Measurements from ENCODE around the gene RABIF. TPM values are rescaled to one million over a fixed set of nuclear protein-coding genes. Genes with fewer than 3 reads are reported as not detected.

The RABIF gene
- polyA plus RNA-seq, 3 donors = 7.8 to 24.6 (median 22.8) TPM

DNA sequence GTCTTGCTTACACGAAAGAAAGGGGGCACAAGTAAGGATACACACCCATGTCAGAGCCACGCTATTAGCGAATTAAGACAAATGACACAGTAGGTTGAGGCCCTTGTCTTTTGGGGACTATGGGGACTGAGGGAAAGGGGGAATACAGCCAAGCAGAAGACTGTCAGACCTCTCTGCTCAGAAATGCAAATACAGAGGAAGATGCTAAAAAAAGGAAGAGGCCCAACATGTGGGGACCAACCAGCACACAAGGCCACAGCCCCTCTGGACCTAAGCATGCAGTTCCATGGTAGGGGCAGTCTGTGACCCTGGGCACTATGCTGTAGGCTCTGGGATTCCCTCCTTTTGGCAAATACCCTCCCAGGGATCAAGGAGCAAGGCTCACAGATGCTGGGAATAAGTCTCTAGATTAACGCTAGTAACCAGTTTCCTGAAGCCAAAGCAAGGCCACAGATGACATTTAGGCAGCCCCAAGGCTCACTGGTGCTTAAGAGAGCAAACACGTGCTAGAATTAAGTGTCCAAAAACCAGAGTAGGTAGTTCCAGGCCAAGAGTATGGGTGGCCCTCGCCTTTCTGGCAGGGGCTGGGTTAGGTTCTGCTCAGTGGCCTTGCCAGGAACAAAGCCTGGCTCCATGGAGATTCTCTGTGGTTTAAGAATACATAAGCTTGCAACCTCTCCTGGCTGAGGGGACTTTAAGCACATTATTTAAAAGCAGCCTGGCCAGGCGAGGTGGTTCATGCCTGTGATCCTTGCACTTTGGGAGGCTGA is 38.2 kb downstream of the RABIF start:
- WGBS (ENCODE audit: insufficient coverage) = 94% methylated on average over 5 of the region's 7 CpGs
- Mint-ChIP-seq H3K4me1 (peaks cover 13% of the 10 kb centered on the region), H3K9me3 (no peaks in the 10 kb centered on the region), H3K27me3 (ENCODE audit: low read depth in 3 of 3) (peaks cover 0 to 2% (median 0%) of the 10 kb centered on the region in 3 donors), H3K27ac (no peak overlapping the region), H3K36me3 (no peaks in the 10 kb centered on the region), H3K4me3 (no peak overlapping the region)
- Histone ChIP-seq H3K4me1 (ENCODE audit: control insufficient read depth in 1 of 2, insufficient read depth in 2 of 2, low read length in 2 of 2) (peaks cover 4 to 5% of the 10 kb centered on the region in 2 donors), H3K27me3 (ENCODE audit: control insufficient read depth in 2 of 2, insufficient read depth in 2 of 2, low read length in 2 of 2) (no peaks in the 10 kb centered on the region), H4K20me1 (ENCODE audit: insufficient read depth, low read length) (no peaks in the 10 kb centered on the region), H3K79me2 (ENCODE audit: insufficient read depth, low read length) (no peaks in the 10 kb centered on the region), H3K27ac (ENCODE audit: low read depth in 1 of 2, low read length in 2 of 2) (no peak overlapping the region), H3K4me3 (replicated peaks in 1 of 3; ENCODE audit: low read depth in 2 of 3, low read length in 3 of 3) (no peak overlapping the region), H3K9me3 (replicated peaks in 1 of 2; ENCODE audit: control insufficient read depth in 1 of 2, insufficient read depth in 1 of 2, low read length in 2 of 2) (no peaks in the 10 kb centered on the region), H2AFZ (ENCODE audit: insufficient read depth, low read depth, low read length, poor library complexity, severe bottlenecking) (no peak overlapping the region), H3K36me3 (replicated peaks in 1 of 2; ENCODE audit: control insufficient read depth in 1 of 2, insufficient read depth in 2 of 2, low read length in 2 of 2) (no peaks in the 10 kb centered on the region), H3K4me2 (replicated peaks; ENCODE audit: extremely low read depth, low read length, poor library complexity, severe bottlenecking) (no peak overlapping the region), H3K9ac (ENCODE audit: insufficient read depth, low read length, poor library complexity, severe bottlenecking) (no peak overlapping the region)
- TF ChIP-seq, protein P1, sequence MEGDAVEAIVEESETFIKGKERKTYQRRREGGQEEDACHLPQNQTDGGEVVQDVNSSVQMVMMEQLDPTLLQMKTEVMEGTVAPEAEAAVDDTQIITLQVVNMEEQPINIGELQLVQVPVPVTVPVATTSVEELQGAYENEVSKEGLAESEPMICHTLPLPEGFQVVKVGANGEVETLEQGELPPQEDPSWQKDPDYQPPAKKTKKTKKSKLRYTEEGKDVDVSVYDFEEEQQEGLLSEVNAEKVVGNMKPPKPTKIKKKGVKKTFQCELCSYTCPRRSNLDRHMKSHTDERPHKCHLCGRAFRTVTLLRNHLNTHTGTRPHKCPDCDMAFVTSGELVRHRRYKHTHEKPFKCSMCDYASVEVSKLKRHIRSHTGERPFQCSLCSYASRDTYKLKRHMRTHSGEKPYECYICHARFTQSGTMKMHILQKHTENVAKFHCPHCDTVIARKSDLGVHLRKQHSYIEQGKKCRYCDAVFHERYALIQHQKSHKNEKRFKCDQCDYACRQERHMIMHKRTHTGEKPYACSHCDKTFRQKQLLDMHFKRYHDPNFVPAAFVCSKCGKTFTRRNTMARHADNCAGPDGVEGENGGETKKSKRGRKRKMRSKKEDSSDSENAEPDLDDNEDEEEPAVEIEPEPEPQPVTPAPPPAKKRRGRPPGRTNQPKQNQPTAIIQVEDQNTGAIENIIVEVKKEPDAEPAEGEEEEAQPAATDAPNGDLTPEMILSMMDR (IDR thresholded peaks at IDR 0.05) = no peak
- intact Hi-C loops (cut with micrococcal nuclease) = no loop called here
- DNase-seq = no peak

DNA sequence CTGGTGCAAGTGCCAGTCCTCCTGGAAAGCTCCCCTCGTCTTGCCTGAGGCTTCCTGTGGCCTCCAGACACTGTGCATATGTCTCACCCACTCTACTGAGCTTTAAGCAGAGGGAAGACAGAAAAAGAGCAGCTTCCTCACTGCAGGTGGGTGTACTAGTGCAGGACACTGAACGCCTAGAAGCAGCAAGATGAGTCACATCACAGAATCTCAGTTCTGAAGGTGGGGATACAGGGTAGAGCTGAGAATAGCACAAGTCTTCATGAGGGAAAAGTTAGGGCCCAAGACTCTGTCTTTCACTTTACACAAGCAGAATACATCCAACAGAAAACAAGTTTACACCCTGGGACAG is 40.8 kb downstream of the RABIF start:
- Histone ChIP-seq H3K79me2 (ENCODE audit: insufficient read depth, low read length) (no peaks in the 10 kb centered on the region), H3K4me1 (ENCODE audit: control insufficient read depth in 1 of 2, insufficient read depth in 2 of 2, low read length in 2 of 2) (no peaks in the 10 kb centered on the region), H3K4me2 (replicated peaks; ENCODE audit: extremely low read depth, low read length, poor library complexity, severe bottlenecking) (no peak overlapping the region), H3K4me3 (replicated peaks in 1 of 3; ENCODE audit: low read depth in 2 of 3, low read length in 3 of 3) (no peak overlapping the region), H3K36me3 (replicated peaks in 1 of 2; ENCODE audit: control insufficient read depth in 1 of 2, insufficient read depth in 2 of 2, low read length in 2 of 2) (no peaks in the 10 kb centered on the region), H2AFZ (ENCODE audit: insufficient read depth, low read depth, low read length, poor library complexity, severe bottlenecking) (no peak overlapping the region), H3K27ac (ENCODE audit: low read depth in 1 of 2, low read length in 2 of 2) (no peak overlapping the region), H4K20me1 (ENCODE audit: insufficient read depth, low read length) (no peaks in the 10 kb centered on the region), H3K27me3 (ENCODE audit: control insufficient read depth in 2 of 2, insufficient read depth in 2 of 2, low read length in 2 of 2) (no peaks in the 10 kb centered on the region), H3K9ac (ENCODE audit: insufficient read depth, low read length, poor library complexity, severe bottlenecking) (no peak overlapping the region), H3K9me3 (replicated peaks in 1 of 2; ENCODE audit: control insufficient read depth in 1 of 2, insufficient read depth in 1 of 2, low read length in 2 of 2) (no peaks in the 10 kb centered on the region)
- H3K27me3 Mint-ChIP-seq (ENCODE audit: low read depth in 3 of 3) = no peaks in the 10 kb centered on the region
- intact Hi-C loops (cut with micrococcal nuclease) = no loop called here
- TF ChIP-seq, protein P1 (IDR thresholded peaks at IDR 0.05) = no peak
- no peaks in the 10 kb centered on the region for H3K9me3 Mint-ChIP-seq
- peaks cover 9% of the 10 kb centered on the region for H3K4me1 Mint-ChIP-seq
- H3K36me3 Mint-ChIP-seq = no peaks in the 10 kb centered on the region
- no peak overlapping the region for H3K27ac Mint-ChIP-seq
- no peak overlapping the region for H3K4me3 Mint-ChIP-seq
- no peak for DNase-seq
- no CpG with 5 or more reads among the region's 2 CpGs for WGBS (ENCODE audit: insufficient coverage)
